ENCODE data around the gene DUT. TPM values are rescaled to one million over a fixed set of nuclear protein-coding genes. Genes with fewer than 3 reads are reported as not detected.

The DUT gene
- total RNA-seq, 1 donor from 2014 or later = 84.5 TPM

GRCh38 chr15:48315041-48315440, 16.2 kb upstream of the DUT start:
- H3K4me1 ChIP-seq = no peaks in the 10 kb centered on the region
- no peaks in the 10 kb centered on the region for H3K27me3 ChIP-seq
- TF ChIP-seq POLR2A (IDR thresholded peaks at IDR 0.05) = no peak
- TF ChIP-seq POLR2AphosphoS5 (IDR thresholded peaks at IDR 0.05; ENCODE audit: insufficient read depth in 1 of 2, low read depth in 1 of 2) = no peak
- no peak for TF ChIP-seq CTCF (IDR thresholded peaks at IDR 0.05)
- H3K9me3 ChIP-seq = no peaks in the 10 kb centered on the region
- no peaks in the 10 kb centered on the region for H3K36me3 ChIP-seq
- no peak overlapping the region for H3K4me3 ChIP-seq
- intact Hi-C loops (cut with DNase I) = no loop called here
- H3K27ac ChIP-seq = no peak overlapping the region
- DNase-seq (ENCODE audit: extremely low spot score in 2 of 2) = no peak

DNA sequence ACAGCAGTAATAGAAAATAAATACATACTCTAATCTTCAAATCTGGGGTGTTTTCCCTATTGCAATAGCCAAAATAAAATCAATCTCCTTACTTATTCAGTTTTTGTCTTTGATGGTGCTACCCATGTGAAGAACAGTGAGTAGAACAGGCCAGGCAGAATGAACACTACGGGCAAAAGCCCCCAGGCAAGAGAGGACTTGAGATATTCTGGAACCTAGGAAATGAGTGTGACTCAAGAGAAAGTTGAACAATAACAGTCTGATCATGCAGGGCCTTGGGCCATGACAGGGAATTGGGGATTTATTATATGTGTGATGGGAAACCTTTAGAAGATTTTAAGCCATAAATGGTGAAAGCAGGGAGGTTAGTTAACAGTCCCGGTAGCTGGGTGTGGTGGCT, 14.0 kb upstream of the DUT start:
- TF ChIP-seq CTCF (IDR thresholded peaks at IDR 0.05) (no peak), POLR2A (IDR thresholded peaks at IDR 0.05) (no peak), POLR2AphosphoS5 (IDR thresholded peaks at IDR 0.05; ENCODE audit: insufficient read depth in 1 of 2, low read depth in 1 of 2) (no peak)
- H3K4me3 ChIP-seq = no peak overlapping the region
- no peaks in the 10 kb centered on the region for H3K4me1 ChIP-seq
- no peaks in the 10 kb centered on the region for H3K27me3 ChIP-seq
- H3K27ac ChIP-seq = no peak overlapping the region
- no peaks in the 10 kb centered on the region for H3K9me3 ChIP-seq
- DNase-seq (ENCODE audit: extremely low spot score in 2 of 2) = no peak
- intact Hi-C loops (cut with DNase I) = no loop called here
- H3K36me3 ChIP-seq = no peaks in the 10 kb centered on the region

GRCh38 chr15:48318131-48318530, 13.1 kb upstream of the DUT start:
- Histone ChIP-seq H3K27me3 (no peaks in the 10 kb centered on the region), H3K4me3 (no peak overlapping the region), H3K36me3 (no peaks in the 10 kb centered on the region), H3K27ac (no peak overlapping the region), H3K9me3 (no peaks in the 10 kb centered on the region), H3K4me1 (no peaks in the 10 kb centered on the region)
- no peak for DNase-seq (ENCODE audit: extremely low spot score in 2 of 2)
- intact Hi-C loops (cut with DNase I) = no loop called here
- TF ChIP-seq CTCF (IDR thresholded peaks at IDR 0.05) (no peak), POLR2AphosphoS5 (IDR thresholded peaks at IDR 0.05; ENCODE audit: insufficient read depth in 1 of 2, low read depth in 1 of 2) (no peak), POLR2A (IDR thresholded peaks at IDR 0.05) (no peak)

DNA sequence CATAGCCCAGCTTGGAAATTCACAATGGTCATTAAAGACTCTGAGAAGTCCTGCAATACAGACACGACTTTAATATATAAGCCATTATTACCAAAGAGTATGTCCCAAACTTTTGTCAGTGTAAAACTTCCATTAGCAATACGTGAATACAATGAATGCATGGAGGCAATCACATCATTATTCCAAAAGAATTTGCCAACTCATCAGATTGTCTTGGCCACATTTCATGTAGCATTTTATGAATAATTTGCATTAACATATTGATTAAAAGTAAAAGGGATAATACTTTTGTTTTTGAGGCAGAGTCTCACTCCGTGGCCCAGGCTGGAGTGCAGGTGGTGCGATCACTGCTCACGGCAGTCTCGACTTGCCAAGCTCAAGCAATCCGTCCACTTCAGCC, 7.9 kb upstream of the DUT start:
- intact Hi-C loops (cut with DNase I) = no loop called here
- H3K27ac ChIP-seq = no peak overlapping the region
- no peak for DNase-seq (ENCODE audit: extremely low spot score in 2 of 2)
- H3K4me3 ChIP-seq = no peak overlapping the region
- H3K9me3 ChIP-seq = no peaks in the 10 kb centered on the region
- TF ChIP-seq POLR2AphosphoS5 (IDR thresholded peaks at IDR 0.05; ENCODE audit: insufficient read depth in 1 of 2, low read depth in 1 of 2) = no peak
- TF ChIP-seq POLR2A (IDR thresholded peaks at IDR 0.05) = no peak
- no peak for TF ChIP-seq CTCF (IDR thresholded peaks at IDR 0.05)
- H3K36me3 ChIP-seq = no peaks in the 10 kb centered on the region
- no peaks in the 10 kb centered on the region for H3K27me3 ChIP-seq
- no peaks in the 10 kb centered on the region for H3K4me1 ChIP-seq

DNA sequence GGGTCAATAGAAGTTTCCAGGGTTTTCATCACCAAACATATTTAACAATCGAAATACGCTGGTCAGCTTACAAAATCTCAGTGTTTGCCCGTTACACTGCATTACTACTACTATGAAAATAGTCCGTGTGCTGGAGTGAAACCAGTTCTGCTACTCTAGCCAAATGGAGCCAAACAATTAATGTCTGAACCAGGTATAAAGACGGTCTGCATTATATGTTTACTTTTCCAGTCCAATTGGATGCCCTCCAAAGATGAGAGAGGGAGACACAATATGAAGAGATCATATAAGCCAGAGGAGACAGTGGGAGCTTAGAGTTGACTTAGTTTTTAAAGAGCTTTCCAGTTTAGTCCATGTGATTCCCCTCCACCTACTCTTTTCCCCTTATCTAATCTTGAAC, 6.3 kb upstream of the DUT start:
- intact Hi-C loops (cut with DNase I) = no loop called here
- Histone ChIP-seq H3K27me3 (no peaks in the 10 kb centered on the region), H3K27ac (no peak overlapping the region), H3K4me1 (peaks cover 5% of the 10 kb centered on the region), H3K36me3 (no peaks in the 10 kb centered on the region), H3K4me3 (no peak overlapping the region), H3K9me3 (no peaks in the 10 kb centered on the region)
- no peak for DNase-seq (ENCODE audit: extremely low spot score in 2 of 2)
- TF ChIP-seq POLR2AphosphoS5 (IDR thresholded peaks at IDR 0.05; ENCODE audit: insufficient read depth in 1 of 2, low read depth in 1 of 2) (no peak), POLR2A (IDR thresholded peaks at IDR 0.05) (no peak), CTCF (IDR thresholded peaks at IDR 0.05) (no peak)
